Upper lobe of left lung (tissue), 4 donors: ENCODE data around the gene MEX3B.

Experiments
- CTCF ChIP-seq, 6 experiments: fragments of 450-650 bp in 4 of 6; fragments of 200-600 bp in 2 of 6; sonication (generic) in 2 of 6; IDR thresholded peaks; one replicate each; pipeline ENCODE4 v1.5.1; 2016 to 2019; ENCODE audit warnings: antibody characterized with exemption in 6 of 6
- POLR2AphosphoS5 ChIP-seq, 2 donors: sonication (generic); formaldehyde crosslinking; IDR thresholded peaks; one replicate each; pipeline ENCODE4 v1.5.1; 2017; ENCODE audit warnings: antibody characterized with exemption in 2 of 2

GRCh38 chr15:82044373-82045178, 1.2 kb downstream of the MEX3B start:
- TF ChIP-seq CTCF (IDR thresholded peaks at IDR 0.05) = no peak
- no peak for TF ChIP-seq POLR2AphosphoS5 (IDR thresholded peaks at IDR 0.05)
